ENCODE data around the gene CDH4.

CDH4 gene

DNA sequence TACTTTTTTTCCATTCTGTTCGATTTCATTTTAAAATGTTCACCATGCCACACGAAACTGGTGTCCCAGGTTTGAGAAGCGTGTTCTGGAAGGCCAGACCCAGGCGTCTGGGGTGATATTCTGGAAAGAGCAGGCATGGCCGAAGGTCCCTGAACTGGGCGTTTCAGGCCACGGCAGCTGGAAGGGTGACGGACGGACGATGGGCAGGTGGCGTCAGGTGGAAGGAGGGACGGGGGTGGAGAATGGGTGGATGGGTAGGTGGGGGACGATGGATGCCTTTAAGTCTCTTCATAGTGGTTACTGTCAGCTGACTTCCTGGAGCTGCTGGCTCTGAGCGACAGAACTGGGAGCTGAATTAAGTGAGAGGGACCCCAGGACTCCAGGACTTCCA lies 44.6 kb downstream of the CDH4 start:
- CTCF ChIA-PET: no interaction called here
- H3K27ac ChIP-seq: peak overlapping the region; percentile 64
- no peak for DNase-seq (ENCODE audit: low spot score)
- TF ChIP-seq, protein P1, sequence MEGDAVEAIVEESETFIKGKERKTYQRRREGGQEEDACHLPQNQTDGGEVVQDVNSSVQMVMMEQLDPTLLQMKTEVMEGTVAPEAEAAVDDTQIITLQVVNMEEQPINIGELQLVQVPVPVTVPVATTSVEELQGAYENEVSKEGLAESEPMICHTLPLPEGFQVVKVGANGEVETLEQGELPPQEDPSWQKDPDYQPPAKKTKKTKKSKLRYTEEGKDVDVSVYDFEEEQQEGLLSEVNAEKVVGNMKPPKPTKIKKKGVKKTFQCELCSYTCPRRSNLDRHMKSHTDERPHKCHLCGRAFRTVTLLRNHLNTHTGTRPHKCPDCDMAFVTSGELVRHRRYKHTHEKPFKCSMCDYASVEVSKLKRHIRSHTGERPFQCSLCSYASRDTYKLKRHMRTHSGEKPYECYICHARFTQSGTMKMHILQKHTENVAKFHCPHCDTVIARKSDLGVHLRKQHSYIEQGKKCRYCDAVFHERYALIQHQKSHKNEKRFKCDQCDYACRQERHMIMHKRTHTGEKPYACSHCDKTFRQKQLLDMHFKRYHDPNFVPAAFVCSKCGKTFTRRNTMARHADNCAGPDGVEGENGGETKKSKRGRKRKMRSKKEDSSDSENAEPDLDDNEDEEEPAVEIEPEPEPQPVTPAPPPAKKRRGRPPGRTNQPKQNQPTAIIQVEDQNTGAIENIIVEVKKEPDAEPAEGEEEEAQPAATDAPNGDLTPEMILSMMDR (conservative IDR thresholded peaks at IDR 0.05; ENCODE audit: low read depth): no peak
- POLR2A ChIA-PET (ENCODE audit: low non-redundant PET): no interaction called here

DNA sequence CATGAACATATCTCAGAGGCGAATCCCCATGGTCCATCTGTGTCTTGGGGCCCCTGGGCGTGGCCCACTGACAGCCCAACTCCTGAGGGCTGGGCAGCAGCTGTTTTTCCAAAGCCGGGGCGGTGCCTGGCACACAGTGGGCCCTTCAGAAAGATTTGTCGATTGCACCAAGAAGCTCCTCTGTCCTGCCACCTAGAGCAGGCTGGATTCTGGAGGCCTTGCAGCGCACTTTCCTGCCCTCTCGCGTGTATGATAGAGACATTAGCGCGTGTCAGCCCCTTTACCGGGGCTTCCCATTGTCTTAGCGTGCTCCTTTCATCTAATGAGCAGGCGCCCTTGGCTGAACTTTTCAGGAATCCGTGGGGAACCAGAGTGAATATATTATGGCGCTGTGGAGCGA lies 45.4 kb downstream of the CDH4 start:
- no peak for DNase-seq (ENCODE audit: low spot score)
- ChIA-PET POLR2A (ENCODE audit: low non-redundant PET) (no interaction called here), CTCF (no interaction called here)
- TF ChIP-seq, protein P1 (conservative IDR thresholded peaks at IDR 0.05; ENCODE audit: low read depth): no peak
- H3K27ac ChIP-seq: peak overlapping the region; percentile 64

DNA sequence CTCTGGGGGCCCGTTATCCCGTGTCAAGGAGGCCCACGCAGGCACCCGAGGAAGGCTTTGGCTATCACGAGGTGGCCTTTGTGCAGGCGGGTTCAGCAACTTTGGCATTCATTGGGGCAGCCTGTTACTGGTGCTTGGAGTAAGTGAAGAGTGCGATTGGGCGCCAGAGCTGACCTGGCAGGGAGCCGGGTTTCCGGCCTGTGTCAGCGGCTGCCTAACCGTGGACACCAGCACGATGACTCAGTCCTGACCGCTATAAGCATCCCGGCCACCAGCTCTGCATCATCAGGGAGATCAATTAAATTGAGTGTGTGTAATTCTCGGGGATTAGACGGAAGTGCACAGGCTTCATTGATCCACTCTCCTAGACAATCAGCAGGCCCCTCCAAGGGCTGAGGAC lies 45.9 kb downstream of the CDH4 start:
- ChIA-PET POLR2A (ENCODE audit: low non-redundant PET) (no interaction called here), CTCF (no interaction called here)
- DNase-seq (ENCODE audit: low spot score): peak; percentile 93
- H3K27ac ChIP-seq: peak overlapping the region; percentile 64
- TF ChIP-seq, protein P1 (conservative IDR thresholded peaks at IDR 0.05; ENCODE audit: low read depth): no peak

DNA sequence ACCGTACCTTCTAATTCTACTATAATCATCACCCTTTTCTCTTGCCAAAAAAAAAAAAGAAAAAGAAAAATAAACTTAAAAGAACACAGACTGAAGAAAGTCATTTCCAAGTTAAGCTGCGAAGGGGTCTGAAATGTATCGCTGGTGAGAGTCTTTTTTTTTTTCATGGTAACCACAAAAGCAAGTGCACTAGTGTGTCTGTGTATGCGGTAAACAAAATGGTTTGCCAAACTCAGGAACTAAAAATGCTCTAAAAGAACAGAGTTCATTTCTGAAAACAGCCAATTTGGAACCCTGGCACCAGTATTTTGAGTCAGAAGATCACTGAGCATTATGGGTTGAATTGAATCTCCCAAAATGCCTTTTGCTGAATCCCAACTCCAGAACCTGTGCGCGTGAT lies 46.6 kb downstream of the CDH4 start:
- CTCF ChIA-PET: no interaction called here
- TF ChIP-seq, protein P1 (conservative IDR thresholded peaks at IDR 0.05; ENCODE audit: low read depth): no peak

DNA sequence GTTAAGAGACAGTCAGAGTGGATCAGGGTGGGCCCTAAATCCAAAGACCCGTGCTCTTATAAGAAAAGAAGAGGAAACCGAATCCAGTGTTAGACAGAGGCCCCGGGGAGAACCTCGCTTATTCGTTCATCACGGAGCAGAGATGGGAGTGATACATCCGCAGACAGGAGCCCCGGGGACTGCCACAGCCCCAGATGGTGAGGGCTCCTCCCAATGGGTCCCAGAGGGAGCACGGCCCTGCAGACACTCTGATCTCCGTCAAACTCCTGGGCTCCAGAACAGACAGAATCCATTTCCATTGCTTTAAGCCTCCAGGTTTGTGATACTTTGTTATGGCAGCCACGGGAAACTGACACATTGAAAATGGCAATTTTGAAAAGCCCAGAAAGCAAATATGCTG lies 47.0 kb downstream of the CDH4 start:
- no peak for DNase-seq (ENCODE audit: low spot score)
- TF ChIP-seq, protein P1 (conservative IDR thresholded peaks at IDR 0.05; ENCODE audit: low read depth): no peak
- POLR2A ChIA-PET (ENCODE audit: low non-redundant PET): no interaction called here
- no peak overlapping the region for H3K27ac ChIP-seq
- CTCF ChIA-PET: interaction anchor here (0.7 kb wide), 1 partner anchor 431 kb away, joined by 4 read pairs; no protein-coding TSS in a partner anchor

More for the DNA sequence above, 46.6 kb downstream of the CDH4 start:
- POLR2A ChIA-PET (ENCODE audit: low non-redundant PET): no interaction called here
- no peak overlapping the region for H3K27ac ChIP-seq
- DNase-seq (ENCODE audit: low spot score): no peak

DNA sequence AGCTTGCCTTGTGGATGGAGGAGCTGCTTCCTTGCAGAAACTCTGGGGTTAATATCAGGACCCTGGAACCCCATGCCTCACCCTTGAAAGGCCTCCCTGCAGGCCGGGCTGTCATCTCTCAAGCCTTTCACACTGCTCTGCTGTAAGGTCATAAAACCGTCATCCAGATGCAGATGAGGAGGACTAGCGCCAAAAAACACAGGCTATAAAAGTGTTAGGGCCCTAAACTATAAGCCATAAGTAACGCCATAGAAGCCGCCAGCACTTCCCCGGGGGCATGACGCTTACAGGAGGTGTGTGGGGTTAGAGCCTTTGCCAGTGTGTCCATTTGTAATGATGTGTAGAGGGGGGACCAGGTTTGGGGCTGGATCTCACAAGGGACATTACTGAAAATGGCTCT lies 47.6 kb downstream of the CDH4 start:
- TF ChIP-seq, protein P1 (conservative IDR thresholded peaks at IDR 0.05; ENCODE audit: low read depth): no peak
- DNase-seq (ENCODE audit: low spot score): no peak
- ChIA-PET CTCF (interaction anchor here (0.7 kb wide), 2 partner anchors 430 to 1134 kb away, joined by 3 to 4 read pairs; no protein-coding TSS in a partner anchor), POLR2A (ENCODE audit: low non-redundant PET) (no interaction called here)
- no peak overlapping the region for H3K27ac ChIP-seq

DNA sequence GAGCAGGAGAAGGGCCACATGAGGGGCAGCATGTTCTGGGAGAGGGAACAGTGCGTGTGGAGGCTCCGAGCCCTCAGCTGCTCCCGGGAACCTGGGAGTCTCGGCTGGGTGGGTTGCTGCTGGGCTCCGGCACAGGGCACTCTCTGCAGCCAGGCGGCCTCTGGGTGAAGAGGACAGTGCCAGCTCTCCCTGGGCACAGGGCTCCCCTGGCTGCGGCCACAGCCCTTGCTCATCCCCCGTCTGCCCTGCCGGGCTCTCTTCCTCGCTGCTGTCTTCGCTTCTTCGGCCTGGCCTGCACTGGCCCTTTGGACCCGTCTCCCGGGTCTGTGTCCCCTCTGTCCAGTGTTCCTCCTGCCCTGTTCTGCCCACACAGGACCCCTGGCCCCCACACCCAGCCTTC lies 48.2 kb downstream of the CDH4 start:
- H3K27ac ChIP-seq: no peak overlapping the region
- no peak for DNase-seq (ENCODE audit: low spot score)
- ChIA-PET CTCF (interaction anchor here (0.7 kb wide), 1 partner anchor 1135 kb away, joined by 3 read pairs; no protein-coding TSS in a partner anchor), POLR2A (ENCODE audit: low non-redundant PET) (no interaction called here)
- TF ChIP-seq, protein P1 (conservative IDR thresholded peaks at IDR 0.05; ENCODE audit: low read depth): no peak
